GM21360 (cell line): ENCODE data around the gene LRRC61.
"Not testable (repeated sequence)": the region's sequence is repeated elsewhere in the genome, so short reads cannot be mapped to it uniquely, and the experiment has no call there.

Experiments
- ATAC-seq: cut with Tn5 transposase; IDR thresholded peaks from one replicate; pipeline ENCODE4 v1.9.1; 2021; ENCODE audit warnings: mild to moderate bottlenecking, moderate library complexity; ENCODE audit not compliant: unreplicated experiment

LRRC61 gene

DNA sequence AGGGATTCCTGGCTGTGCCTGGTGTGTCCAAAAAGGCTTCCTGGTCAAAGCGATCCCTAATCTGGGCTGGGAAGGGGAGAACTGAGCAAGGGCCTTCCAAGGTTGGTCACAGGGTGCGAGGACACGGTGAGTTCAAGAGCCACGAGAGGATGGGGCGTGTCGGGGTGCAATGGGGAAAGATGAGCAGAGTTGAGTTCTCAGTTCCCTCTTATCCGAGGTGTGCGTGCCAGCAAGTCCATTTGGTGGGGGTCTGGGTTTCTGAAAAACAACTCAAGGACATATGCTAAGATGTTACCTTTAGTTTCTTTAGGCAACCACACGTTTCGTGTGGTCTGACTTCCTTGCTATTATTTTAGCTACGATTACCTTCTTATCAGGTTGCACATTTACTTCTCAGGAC lies 57.3 kb downstream of the LRRC61 start:
- no peak for ATAC-seq

- ATAC-seq: no peak
These were observed 57.9 kb downstream of the LRRC61 start for GRCh38 chr7:150381096-150381495.

- no peak for ATAC-seq
These were observed 58.6 kb downstream of the LRRC61 start for GRCh38 chr7:150381785-150382122.

GRCh38 chr7:150382123-150382843 lies 59.1 kb downstream of the LRRC61 start:
- no peak for ATAC-seq

DNA sequence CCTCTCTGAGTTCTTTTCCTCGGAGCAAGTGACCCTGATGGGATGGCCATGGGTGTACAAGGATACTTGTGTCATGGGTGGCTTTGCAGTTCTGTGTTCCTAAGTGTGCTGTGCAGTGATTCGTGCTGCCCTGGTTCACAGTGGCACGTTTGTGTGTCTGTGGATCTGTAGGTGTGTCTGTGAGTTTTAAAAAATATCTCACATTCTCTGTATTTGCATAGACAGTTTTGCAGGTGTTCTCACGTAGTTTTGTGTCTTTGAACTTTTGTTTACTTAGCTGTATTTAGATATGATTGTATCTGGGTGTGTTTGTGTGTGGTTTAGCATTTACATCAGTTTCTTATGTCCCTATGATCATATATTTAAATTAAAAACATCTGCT lies 59.7 kb downstream of the LRRC61 start:
- ATAC-seq: no peak

DNA sequence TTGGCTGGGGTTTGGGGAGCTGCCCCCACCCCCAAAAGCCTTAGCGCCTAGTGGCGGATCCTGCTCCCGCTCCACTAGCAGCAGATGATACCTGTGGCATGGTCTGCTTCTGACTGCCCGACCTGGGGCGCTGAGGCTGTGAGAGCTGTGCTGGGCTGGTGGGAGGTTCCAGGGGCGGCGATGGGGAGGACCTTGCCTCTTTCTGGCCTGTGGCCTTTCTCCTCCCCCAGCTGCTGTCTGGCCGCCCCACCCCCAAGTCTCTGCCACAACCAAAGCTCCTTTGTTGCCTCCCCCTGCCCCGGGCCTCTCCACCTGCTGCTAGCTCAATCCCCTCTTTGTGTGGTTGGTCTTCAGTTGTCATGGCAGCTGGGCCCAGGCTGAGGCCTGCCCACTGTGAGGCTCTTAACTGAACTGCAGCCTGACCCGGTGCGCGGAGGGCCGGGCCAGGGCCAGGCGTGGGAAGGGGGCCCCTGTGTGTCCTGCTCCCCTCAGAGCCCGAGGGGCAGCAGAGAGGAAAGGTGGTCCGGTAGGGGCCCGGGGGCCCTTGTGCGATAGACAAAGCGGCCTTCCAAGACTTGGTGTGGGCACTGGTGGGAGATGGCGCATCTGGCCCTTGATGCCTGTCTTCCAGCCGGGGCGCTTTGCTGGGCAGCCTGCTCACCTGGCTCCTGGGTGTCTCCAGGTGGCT lies 60.7 kb downstream of the LRRC61 start:
- no peak for ATAC-seq

DNA sequence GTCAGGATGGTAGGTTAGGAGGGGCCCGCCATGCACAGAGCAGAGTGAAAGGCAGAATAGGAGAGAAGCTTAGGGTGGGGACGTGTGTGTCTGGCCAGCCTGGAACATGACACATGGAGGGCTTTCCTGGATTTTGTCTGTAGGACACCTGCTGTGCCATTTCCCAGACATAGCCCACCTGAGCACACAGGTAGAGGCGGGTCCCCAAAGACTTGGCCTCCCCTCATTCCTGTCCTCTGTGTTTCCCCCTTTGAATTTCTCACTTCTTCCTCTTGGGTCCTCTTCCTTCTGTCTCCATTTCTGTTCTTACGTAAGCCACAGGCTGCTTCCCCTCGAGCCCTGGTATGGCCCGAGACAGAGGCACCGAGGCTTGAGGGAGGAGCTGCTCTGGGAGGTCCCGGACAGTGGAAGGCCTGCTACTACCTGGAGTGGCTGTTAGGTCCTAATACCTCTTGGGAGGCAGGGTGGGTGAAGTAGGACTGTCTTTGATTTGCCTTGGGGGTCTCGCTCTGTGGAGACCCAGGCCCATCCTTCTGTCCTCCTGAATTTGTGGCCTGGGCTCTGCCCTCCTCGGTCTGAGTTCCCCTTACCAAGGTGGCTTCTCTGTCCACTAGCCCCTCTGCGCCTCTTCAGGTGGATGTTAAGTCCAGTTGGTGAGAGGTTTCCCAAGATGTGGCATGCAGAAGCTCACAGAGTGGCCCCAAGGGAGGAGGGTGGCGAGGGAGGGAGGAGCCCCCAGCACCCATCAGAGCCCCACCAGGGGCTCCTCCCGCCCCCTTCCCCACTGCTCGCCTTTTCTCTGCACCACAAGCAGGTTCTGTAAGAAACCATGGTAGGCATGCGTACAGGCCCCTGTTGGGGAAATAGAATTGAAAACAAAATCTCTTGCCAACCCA lies 61.5 kb downstream of the LRRC61 start:
- ATAC-seq: no peak

DNA sequence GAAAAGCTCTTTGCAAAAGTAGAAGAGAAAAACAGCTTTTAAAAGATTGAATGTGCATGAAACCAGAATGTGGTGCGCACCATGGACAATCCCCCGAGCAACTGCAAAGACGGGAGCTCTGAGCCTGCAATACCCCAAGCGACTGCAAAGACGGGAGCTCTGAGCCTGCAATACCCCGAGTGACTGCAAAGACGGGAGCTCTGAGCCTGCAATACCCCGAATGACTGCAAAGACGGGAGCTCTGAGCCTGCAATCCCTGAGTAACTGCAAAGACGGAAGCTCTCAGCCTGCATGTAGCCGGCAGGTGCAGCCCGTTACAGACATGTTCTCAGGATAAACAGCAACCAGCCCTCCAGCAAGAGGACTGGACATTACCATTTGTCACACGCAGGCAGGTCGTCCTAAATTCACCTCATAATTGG lies 62.2 kb downstream of the LRRC61 start:
- ATAC-seq: no peak

DNA sequence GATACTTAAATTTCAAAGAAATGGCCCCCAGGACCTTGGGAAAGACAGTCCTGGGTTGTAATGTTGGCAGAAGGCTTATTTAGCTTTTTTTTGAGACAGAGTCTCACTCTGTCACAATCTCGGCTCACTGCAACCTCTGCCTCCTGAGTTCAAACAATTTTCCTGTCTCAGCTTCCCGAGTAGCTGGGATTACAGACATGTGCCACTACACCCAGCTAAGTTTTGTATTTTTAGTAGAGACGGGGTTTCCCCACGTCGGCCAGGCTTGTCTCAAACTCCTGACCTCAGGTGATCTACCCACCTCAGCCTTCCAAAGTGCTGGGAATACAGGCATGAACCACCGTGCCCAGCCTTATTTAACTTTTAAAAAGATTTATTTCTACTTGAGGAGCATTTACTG lies 62.7 kb downstream of the LRRC61 start:
- not testable (repeated sequence) for ATAC-seq
